Prostate gland (tissue), 2 donors: ENCODE results near the gene OR2K2. TPM values are rescaled to one million over a fixed set of nuclear protein-coding genes. Genes with fewer than 3 reads are reported as not detected.
"Not testable (repeated sequence)": the region's sequence is repeated elsewhere in the genome, so short reads cannot be mapped to it uniquely, and the experiment has no call there.

Experiments used
- DNase-seq: peaks from one replicate; pipeline ENCODE4 v3.0.0-alpha.2; 2019; ENCODE audit warnings: low spot score
- H3K27ac ChIP-seq, 2 donors: fragments of 200-600 bp; sonication (generic); 2 replicates each; pipeline ENCODE4 v1.5.1; 2017 to 2019
- H3K27me3 ChIP-seq: fragments of 200-600 bp; sonication (generic); replicated peaks from 2 replicates; pipeline ENCODE4 v1.5.1; 2019; ENCODE audit not compliant: insufficient read depth
- H3K36me3 ChIP-seq, 2 donors: fragments of 200-600 bp; sonication (generic); 1 replicate in 1 of 2; 2 replicates in 1 of 2; pipeline versions ENCODE4 v1.5.1 to v1.8.1; 2017 to 2019
- H3K4me1 ChIP-seq: fragments of 200-600 bp; sonication (generic); replicated peaks from 2 replicates; pipeline ENCODE4 v1.5.1; 2019
- H3K4me3 ChIP-seq, 2 donors: fragments of 200-600 bp; sonication (generic); 2 replicates each; pipeline ENCODE4 v1.5.1; 2017 to 2019
- H3K9me3 ChIP-seq: fragments of 200-600 bp; sonication (generic); 2 replicates; pipeline ENCODE4 v1.5.1; 2017
- POLR2A ChIP-seq: fragments of 450-650 bp; IDR thresholded peaks from one replicate; pipeline ENCODE4 v1.6.1; 2016; ENCODE audit warnings: antibody characterized with exemption, mild to moderate bottlenecking
- POLR2AphosphoS5 ChIP-seq: sonication (generic); formaldehyde crosslinking; IDR thresholded peaks from one replicate; pipeline ENCODE4 v1.6.1; 2017; ENCODE audit warnings: antibody characterized with exemption
- WGBS: methylation state at CpG from one replicate; pipeline ENCODE4 v1.1.5; 2018; 5-methylcytosine and 5-hydroxymethylcytosine counted together
- intact Hi-C: fragments of 100-400 bp; cut with DNase I; formaldehyde crosslinking; loops from one replicate; pipeline ENCODE4 v1.14.2; 2022
- total RNA-seq, 2 donors: library from RNA; depleted of rRNA; stranded (reverse); fragments of >200 nt; gene quantifications; one replicate each; pipeline ENCODE4 v1.1.0, GENCODE V29; 2016
- TF ChIP-seq, protein P1 (sequence below), 4 experiments: fragments of 200-600 bp in 2 of 4; fragments of 450-650 bp in 2 of 4; sonication (generic) in 2 of 4; IDR thresholded peaks; 1 replicate in 3 of 4; 2 replicates in 1 of 4; pipeline ENCODE4 v1.5.1; 2016 to 2019; ENCODE audit warnings: antibody characterized with exemption in 4 of 4, mild to moderate bottlenecking in 2 of 4, moderate library complexity in 2 of 4

Gene OR2K2
- total RNA-seq, 2 donors from 2014 or later, result not detected

DNA sequence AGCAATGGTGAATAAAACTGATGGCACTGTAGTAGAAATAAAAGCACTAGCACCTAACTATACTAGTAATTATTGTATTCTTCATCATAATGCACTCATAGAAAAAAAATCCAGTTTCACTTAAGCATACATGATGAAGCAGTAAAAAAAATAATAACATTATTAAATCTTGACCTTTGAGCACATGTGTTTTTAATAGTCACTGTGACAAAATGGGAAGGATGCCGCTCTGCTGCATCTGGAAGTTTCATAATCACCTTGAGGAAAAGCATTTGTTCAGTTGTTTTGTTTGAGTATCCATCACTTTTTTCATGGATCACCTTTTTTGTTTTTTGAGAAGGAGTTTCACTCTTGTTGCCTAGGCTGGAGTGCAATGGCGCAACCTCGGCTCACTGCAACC lies 13.2 kb downstream of the OR2K2 start:
- Histone ChIP-seq H3K9me3 (no peaks in the 10 kb centered on the region), H3K36me3 (no peaks in the 10 kb centered on the region), H3K4me1 (no peaks in the 10 kb centered on the region), H3K27me3 (no peaks in the 10 kb centered on the region), H3K27ac (no peak overlapping the region), H3K4me3 (no peak overlapping the region)
- WGBS, result 63% methylated on average over 3 of the region's 3 CpGs
- DNase-seq, result no peak
- intact Hi-C loops, result no loop called here
- TF ChIP-seq POLR2A (no peak), POLR2AphosphoS5 (no peak)
- TF ChIP-seq, protein P1, sequence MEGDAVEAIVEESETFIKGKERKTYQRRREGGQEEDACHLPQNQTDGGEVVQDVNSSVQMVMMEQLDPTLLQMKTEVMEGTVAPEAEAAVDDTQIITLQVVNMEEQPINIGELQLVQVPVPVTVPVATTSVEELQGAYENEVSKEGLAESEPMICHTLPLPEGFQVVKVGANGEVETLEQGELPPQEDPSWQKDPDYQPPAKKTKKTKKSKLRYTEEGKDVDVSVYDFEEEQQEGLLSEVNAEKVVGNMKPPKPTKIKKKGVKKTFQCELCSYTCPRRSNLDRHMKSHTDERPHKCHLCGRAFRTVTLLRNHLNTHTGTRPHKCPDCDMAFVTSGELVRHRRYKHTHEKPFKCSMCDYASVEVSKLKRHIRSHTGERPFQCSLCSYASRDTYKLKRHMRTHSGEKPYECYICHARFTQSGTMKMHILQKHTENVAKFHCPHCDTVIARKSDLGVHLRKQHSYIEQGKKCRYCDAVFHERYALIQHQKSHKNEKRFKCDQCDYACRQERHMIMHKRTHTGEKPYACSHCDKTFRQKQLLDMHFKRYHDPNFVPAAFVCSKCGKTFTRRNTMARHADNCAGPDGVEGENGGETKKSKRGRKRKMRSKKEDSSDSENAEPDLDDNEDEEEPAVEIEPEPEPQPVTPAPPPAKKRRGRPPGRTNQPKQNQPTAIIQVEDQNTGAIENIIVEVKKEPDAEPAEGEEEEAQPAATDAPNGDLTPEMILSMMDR (IDR thresholded peaks at IDR 0.05), result no peak

DNA sequence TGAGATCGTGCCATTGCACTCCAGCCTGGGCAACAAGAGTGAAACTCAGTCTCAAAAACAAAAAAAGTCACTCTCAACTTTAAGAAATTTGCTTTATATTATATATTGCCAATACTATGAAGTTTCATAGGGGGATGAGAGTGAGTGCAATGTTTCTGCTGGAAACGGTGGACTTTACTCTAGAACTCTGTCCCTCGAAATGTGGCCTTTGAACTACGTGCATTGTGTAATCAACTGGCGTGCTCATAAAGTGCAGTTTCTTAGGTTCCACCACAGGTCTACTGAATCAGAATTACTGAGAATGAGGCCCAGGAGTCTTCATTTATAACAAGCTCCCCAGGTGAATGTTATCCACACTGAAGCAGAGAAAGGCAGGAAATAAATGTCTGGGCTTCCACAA lies 24.1 kb downstream of the OR2K2 start:
- DNase-seq, result no peak
- WGBS, result 89% methylated on average over 5 of the region's 5 CpGs
- intact Hi-C loops, result no loop called here
- Histone ChIP-seq H3K36me3 (no peaks in the 10 kb centered on the region), H3K27ac (no peak overlapping the region), H3K9me3 (no peaks in the 10 kb centered on the region), H3K4me3 (no peak overlapping the region), H3K27me3 (no peaks in the 10 kb centered on the region), H3K4me1 (no peaks in the 10 kb centered on the region)
- TF ChIP-seq POLR2AphosphoS5 (no peak), POLR2A (no peak)
- TF ChIP-seq, protein P1 (IDR thresholded peaks at IDR 0.05), result no peak

DNA sequence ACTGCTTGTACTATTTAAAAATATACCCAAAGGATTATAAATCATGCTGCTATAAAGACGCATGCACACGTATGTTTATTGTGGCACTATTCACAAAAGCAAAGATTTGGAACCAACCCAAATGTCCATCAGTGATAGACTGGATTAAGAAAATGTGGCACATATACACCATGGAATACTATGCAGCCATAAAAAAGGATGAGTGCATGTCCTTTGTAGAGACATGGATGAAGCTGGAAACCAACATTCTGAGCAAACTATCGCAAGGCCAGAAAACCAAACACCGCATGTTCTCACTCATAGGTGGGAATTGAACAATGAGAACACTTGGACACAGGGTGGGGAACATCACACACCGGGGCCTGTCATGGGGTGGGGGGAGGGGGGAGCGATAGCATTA lies 26.0 kb downstream of the OR2K2 start:
- WGBS, result 85% methylated on average over 6 of the region's 6 CpGs

DNA sequence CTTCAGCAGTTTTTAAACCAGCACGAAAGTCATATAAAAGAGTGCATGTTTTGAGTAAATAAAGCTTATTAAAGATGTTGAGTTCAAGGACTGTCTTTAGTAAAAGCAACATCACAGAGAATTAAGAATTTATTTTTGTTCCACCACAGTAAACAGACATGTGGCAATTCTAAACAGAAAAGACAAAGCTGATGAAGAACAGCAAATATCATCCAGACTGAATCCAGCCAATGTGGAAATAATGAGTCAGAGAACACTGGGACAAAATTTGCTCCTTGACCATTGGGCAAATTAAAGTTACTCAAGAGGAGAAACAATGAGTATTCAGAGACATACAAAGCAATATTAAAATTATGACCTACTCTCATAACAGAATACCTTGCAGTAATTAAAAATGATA lies 28.8 kb downstream of the OR2K2 start:
- WGBS, result 46% methylated on average over 1 of the region's 1 CpG
- Histone ChIP-seq H3K9me3 (no peaks in the 10 kb centered on the region), H3K27me3 (no peaks in the 10 kb centered on the region), H3K4me1 (no peaks in the 10 kb centered on the region), H3K36me3 (no peaks in the 10 kb centered on the region), H3K4me3 (no peak overlapping the region), H3K27ac (no peak overlapping the region)
- intact Hi-C loops, result no loop called here
- no peak for DNase-seq
- no peak for TF ChIP-seq POLR2A
- TF ChIP-seq, protein P1 (IDR thresholded peaks at IDR 0.05), result no peak
- no peak for TF ChIP-seq POLR2AphosphoS5

More for the DNA sequence above, 26.0 kb downstream of the OR2K2 start:
- DNase-seq, H3K27me3 ChIP-seq, H3K9me3 ChIP-seq, H3K27ac ChIP-seq, H3K4me3 ChIP-seq, H3K36me3 ChIP-seq, H3K4me1 ChIP-seq, intact Hi-C loops: not testable (repeated sequence)

DNA sequence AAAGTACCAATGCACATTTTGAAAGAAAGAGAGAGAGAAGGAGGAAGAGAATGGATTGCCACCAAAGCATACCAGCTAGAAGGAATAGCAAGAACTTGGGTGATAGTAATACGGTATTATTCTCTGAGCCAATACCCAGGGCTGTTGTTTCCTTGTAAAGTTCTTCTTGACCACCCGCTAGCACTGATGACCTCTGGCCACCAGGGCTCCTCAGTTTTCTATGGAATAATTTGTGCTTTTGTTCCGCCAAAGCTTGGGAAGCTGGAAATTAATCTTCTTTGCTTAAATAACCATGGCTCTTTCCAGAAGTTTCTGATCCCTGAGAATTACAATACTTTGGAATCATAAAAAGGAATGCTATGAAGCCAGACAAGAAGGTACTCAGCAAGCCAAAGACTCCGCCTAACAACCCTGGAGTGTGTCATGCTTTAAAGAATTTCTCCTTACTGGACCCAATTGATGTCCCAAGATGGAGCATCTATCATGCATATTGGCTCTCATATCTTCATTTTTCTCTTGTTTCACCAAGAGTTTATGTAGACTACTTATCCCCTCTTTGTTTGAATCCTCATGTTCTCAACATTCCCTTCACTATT lies 29.8 kb downstream of the OR2K2 start:
- H3K4me3 ChIP-seq, result no peak overlapping the region
- no peaks in the 10 kb centered on the region for H3K4me1 ChIP-seq
- no peaks in the 10 kb centered on the region for H3K27me3 ChIP-seq
- TF ChIP-seq POLR2A, result no peak
- TF ChIP-seq, protein P1 (IDR thresholded peaks at IDR 0.05), result no peak
- TF ChIP-seq POLR2AphosphoS5, result no peak
- WGBS, result 93% methylated on average over 4 of the region's 4 CpGs
- no peak overlapping the region for H3K27ac ChIP-seq
- no peaks in the 10 kb centered on the region for H3K36me3 ChIP-seq
- H3K9me3 ChIP-seq, result no peaks in the 10 kb centered on the region
- DNase-seq, result no peak
- intact Hi-C loops, result no loop called here

DNA sequence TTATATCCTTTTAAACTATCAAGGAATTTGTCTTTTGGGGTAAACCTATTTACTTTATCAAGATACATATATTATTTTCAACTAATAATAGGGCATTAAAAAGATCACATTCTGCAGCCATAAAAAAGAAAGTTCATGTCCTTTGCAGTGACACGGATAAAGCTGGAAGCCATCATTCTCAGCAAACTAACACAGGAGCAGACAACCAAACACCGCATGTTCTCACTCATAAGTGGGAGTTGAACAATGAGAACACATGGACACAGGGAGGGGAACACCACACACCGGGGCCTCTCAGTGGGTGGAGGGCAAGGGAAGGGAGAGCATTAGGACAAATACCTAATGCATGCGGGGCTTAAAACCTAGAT lies 30.4 kb downstream of the OR2K2 start:
- not testable (repeated sequence) for H3K9me3 ChIP-seq, H3K36me3 ChIP-seq, H3K27ac ChIP-seq, H3K27me3 ChIP-seq, DNase-seq, H3K4me1 ChIP-seq, H3K4me3 ChIP-seq
- intact Hi-C loops, result loop anchor here (2.0 to 5.0 kb wide), 2 partner anchors 262 to 661 kb away; partner anchors contain the start of gene LPAR1
- WGBS, result 18% methylated on average over 4 of the region's 4 CpGs
